Activated T-cell treated with anti-CD3 and anti-CD28 coated beads, Interleukin-2, amount 50 U/mL, for 24 hours (primary cell): Measurements from ENCODE around the gene KCNQ5.

ENCODE experiments used
- DNase-seq: peaks from one replicate; pipeline ENCODE4 v3.0.0-alpha.2; 2020
- H3K27ac Mint-ChIP-seq: 2 replicates; pipeline ENCODE4 v1.8.0; 2020; ENCODE audit warnings: mild to moderate bottlenecking, mixed read lengths
- H3K27me3 Mint-ChIP-seq: 2 replicates; pipeline ENCODE4 v1.8.0; 2020; ENCODE audit warnings: mixed read lengths
- H3K36me3 Mint-ChIP-seq: 2 replicates; pipeline ENCODE4 v1.8.0; 2020; ENCODE audit warnings: low read depth, mixed read lengths
- H3K4me1 Mint-ChIP-seq: 2 replicates; pipeline ENCODE4 v1.8.0; 2020; ENCODE audit warnings: low read depth, mixed read lengths
- H3K4me3 Mint-ChIP-seq: 2 replicates; pipeline ENCODE4 v1.8.0; 2020; ENCODE audit warnings: mild to moderate bottlenecking, moderate library complexity, mixed read lengths
- H3K9me3 Mint-ChIP-seq: 2 replicates; pipeline ENCODE4 v1.8.0; 2020; ENCODE audit warnings: mixed read lengths

Gene KCNQ5

GRCh38 chr6:72943699-72944098 lies 321.8 kb downstream of the KCNQ5 start:
- no peaks in the 10 kb centered on the region for H3K9me3 Mint-ChIP-seq
- no peak overlapping the region for H3K4me3 Mint-ChIP-seq
- no peaks in the 10 kb centered on the region for H3K27me3 Mint-ChIP-seq
- H3K27ac Mint-ChIP-seq = no peak overlapping the region
- DNase-seq = no peak
- no peaks in the 10 kb centered on the region for H3K4me1 Mint-ChIP-seq
- H3K36me3 Mint-ChIP-seq = no peaks in the 10 kb centered on the region

DNA sequence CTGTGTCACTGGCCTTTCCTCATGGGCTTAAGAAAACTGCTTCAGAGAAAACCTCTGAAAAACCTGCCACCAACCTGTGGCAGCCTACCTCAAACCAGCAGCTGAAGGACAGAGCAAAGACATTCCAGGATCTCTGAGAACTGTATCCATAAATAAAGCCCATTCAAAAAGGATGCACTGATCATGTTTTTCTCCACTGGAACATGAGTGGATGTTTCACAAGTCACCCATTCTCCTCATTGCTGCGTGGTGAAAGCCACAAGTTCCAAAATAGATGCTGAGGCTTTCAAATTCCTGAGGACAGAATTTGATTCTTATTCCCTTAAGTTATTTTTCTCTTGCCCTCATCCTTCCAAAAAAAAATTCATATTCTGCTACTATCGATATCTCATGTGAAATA lies 322.8 kb downstream of the KCNQ5 start:
- Mint-ChIP-seq H3K27ac (no peak overlapping the region), H3K27me3 (no peaks in the 10 kb centered on the region), H3K4me1 (no peaks in the 10 kb centered on the region), H3K4me3 (no peak overlapping the region), H3K9me3 (no peaks in the 10 kb centered on the region), H3K36me3 (no peaks in the 10 kb centered on the region)
- DNase-seq = no peak

- H3K36me3 Mint-ChIP-seq = no peaks in the 10 kb centered on the region
- H3K4me3 Mint-ChIP-seq = no peak overlapping the region
- no peak for DNase-seq
- H3K9me3 Mint-ChIP-seq = no peaks in the 10 kb centered on the region
- H3K27ac Mint-ChIP-seq = no peak overlapping the region
- H3K4me1 Mint-ChIP-seq = peaks cover 7% of the 10 kb centered on the region
- H3K27me3 Mint-ChIP-seq = no peaks in the 10 kb centered on the region
Measured at GRCh38 chr6:72946774-72947173, 324.9 kb downstream of the KCNQ5 start.

GRCh38 chr6:72947534-72947933 lies 325.7 kb downstream of the KCNQ5 start:
- Mint-ChIP-seq H3K9me3 (no peaks in the 10 kb centered on the region), H3K4me1 (peaks cover 7% of the 10 kb centered on the region), H3K4me3 (no peak overlapping the region), H3K27me3 (no peaks in the 10 kb centered on the region), H3K27ac (no peak overlapping the region), H3K36me3 (no peaks in the 10 kb centered on the region)
- no peak for DNase-seq

DNA sequence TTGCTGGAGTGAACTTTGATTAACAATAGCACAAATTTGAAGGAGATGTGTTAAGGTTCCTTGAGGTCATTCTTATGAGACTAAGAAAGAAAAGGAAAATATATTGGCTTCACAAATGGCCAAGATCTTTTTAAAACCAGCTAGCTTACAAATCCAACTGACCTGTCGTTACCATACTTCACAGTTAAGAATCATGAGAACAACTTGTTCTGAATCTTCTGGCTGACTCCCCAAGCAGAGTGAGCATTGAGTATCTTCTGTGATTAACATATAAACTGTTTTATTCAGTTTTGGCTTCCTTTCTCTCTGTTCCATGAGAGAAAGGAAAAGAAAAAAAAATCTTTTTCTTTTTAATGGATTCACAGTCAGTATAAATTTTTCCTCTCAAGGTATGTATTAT lies 326.3 kb downstream of the KCNQ5 start:
- H3K36me3 Mint-ChIP-seq = no peaks in the 10 kb centered on the region
- DNase-seq = no peak
- no peaks in the 10 kb centered on the region for H3K27me3 Mint-ChIP-seq
- H3K9me3 Mint-ChIP-seq = no peaks in the 10 kb centered on the region
- no peak overlapping the region for H3K4me3 Mint-ChIP-seq
- peaks cover 7% of the 10 kb centered on the region for H3K4me1 Mint-ChIP-seq
- H3K27ac Mint-ChIP-seq = no peak overlapping the region

DNA sequence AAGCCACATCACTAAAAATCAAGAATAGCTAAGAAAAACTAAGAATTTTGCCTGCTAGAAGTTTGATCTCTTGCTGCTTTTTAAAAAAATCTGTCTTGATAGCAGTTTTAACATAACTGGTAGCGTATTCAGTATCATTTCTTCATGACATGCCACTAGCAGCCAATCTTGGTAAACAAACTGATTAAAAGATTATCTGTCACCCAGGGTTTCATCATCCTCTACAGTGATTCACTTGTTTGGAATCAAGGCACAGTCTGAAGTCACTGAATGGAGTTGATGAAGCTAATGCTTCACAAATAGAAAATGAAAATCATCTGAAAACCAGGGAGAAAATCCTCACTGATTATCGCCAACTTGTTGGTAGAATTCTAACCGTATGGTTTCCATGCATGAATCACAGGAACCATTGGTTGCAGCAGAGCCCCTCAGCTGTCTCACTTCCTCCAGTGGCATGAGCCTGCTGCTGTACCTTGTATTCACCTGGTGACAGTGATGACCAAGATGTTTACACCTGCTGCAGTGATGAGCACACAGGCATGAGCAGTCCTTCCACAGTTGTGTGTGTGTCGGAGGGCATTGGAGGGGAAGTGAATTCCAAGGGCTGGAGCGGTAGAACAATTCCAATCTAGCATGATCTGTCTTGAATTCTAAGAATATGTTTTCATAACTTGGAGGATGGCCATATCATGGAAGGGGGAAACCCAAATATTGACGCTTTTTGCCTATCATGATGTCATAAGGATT lies 328.4 kb downstream of the KCNQ5 start:
- DNase-seq = no peak
- Mint-ChIP-seq H3K27me3 (no peaks in the 10 kb centered on the region), H3K4me1 (peaks cover 15% of the 10 kb centered on the region), H3K36me3 (no peaks in the 10 kb centered on the region), H3K27ac (no peak overlapping the region), H3K9me3 (no peaks in the 10 kb centered on the region), H3K4me3 (no peak overlapping the region)

- Mint-ChIP-seq H3K27me3 (no peaks in the 10 kb centered on the region), H3K36me3 (no peaks in the 10 kb centered on the region), H3K4me1 (peaks cover 15% of the 10 kb centered on the region), H3K27ac (no peak overlapping the region), H3K4me3 (no peak overlapping the region), H3K9me3 (no peaks in the 10 kb centered on the region)
- no peak for DNase-seq
Measured at GRCh38 chr6:72952808-72953630, 331.2 kb downstream of the KCNQ5 start.

DNA sequence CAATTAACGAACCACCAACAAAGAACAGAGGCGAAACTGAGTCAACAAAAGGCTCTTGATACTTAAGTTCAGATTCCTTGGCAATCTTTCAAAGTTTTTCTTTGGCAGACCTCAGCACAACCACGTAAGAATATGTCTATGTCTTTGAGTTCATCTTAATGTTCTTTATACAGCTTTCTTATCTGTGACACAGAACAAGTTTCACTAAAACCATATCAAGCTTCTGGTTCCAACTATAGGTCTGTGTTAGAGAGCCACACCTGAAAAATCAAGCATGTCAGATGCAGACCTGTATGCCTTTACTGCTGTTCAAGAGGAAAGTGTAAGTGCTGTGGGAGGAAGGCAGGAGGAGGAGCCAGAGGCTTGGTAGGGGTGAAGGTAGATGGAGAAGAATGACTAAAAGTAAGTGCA lies 332.1 kb downstream of the KCNQ5 start:
- Mint-ChIP-seq H3K4me1 (peaks cover 15% of the 10 kb centered on the region), H3K9me3 (no peaks in the 10 kb centered on the region), H3K36me3 (no peaks in the 10 kb centered on the region), H3K27ac (no peak overlapping the region), H3K27me3 (no peaks in the 10 kb centered on the region), H3K4me3 (no peak overlapping the region)
- DNase-seq = no peak

GRCh38 chr6:72954716-72955115 lies 332.9 kb downstream of the KCNQ5 start:
- no peaks in the 10 kb centered on the region for H3K36me3 Mint-ChIP-seq
- no peaks in the 10 kb centered on the region for H3K27me3 Mint-ChIP-seq
- H3K9me3 Mint-ChIP-seq = no peaks in the 10 kb centered on the region
- no peak overlapping the region for H3K27ac Mint-ChIP-seq
- H3K4me3 Mint-ChIP-seq = no peak overlapping the region
- no peak for DNase-seq
- H3K4me1 Mint-ChIP-seq = peaks cover 15% of the 10 kb centered on the region

GRCh38 chr6:72955666-72956065 lies 333.8 kb downstream of the KCNQ5 start:
- Mint-ChIP-seq H3K9me3 (no peaks in the 10 kb centered on the region), H3K4me1 (peaks cover 8% of the 10 kb centered on the region), H3K36me3 (no peaks in the 10 kb centered on the region), H3K4me3 (no peak overlapping the region), H3K27ac (no peak overlapping the region), H3K27me3 (no peaks in the 10 kb centered on the region)
- no peak for DNase-seq

- no peak for DNase-seq
- peaks cover 8% of the 10 kb centered on the region for H3K4me1 Mint-ChIP-seq
- no peaks in the 10 kb centered on the region for H3K27me3 Mint-ChIP-seq
- no peak overlapping the region for H3K4me3 Mint-ChIP-seq
- H3K36me3 Mint-ChIP-seq = no peaks in the 10 kb centered on the region
- no peak overlapping the region for H3K27ac Mint-ChIP-seq
- H3K9me3 Mint-ChIP-seq = no peaks in the 10 kb centered on the region
Measured at GRCh38 chr6:72956272-72956671, 334.4 kb downstream of the KCNQ5 start.

DNA sequence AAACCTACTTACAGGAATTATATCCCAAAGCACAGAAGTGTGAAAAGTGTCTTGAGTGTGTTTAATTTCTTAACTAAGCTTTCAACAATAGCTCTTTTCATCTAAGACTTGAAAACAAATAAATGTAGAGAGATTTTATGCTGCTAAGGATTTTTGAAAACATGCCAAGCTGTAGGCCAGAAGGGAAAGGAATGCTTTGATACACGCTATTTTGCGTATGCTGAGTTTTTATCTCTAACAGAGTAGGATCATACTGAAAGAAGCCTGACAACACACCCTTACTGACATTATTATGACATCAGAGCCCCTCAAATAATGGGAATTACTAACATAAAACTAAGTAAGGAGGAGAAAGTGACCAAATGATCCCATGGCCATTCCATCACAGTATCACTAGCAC lies 338.0 kb downstream of the KCNQ5 start:
- no peak for DNase-seq
- Mint-ChIP-seq H3K4me3 (no peak overlapping the region), H3K36me3 (no peaks in the 10 kb centered on the region), H3K9me3 (no peaks in the 10 kb centered on the region), H3K4me1 (no peaks in the 10 kb centered on the region), H3K27me3 (no peaks in the 10 kb centered on the region), H3K27ac (no peak overlapping the region)

DNA sequence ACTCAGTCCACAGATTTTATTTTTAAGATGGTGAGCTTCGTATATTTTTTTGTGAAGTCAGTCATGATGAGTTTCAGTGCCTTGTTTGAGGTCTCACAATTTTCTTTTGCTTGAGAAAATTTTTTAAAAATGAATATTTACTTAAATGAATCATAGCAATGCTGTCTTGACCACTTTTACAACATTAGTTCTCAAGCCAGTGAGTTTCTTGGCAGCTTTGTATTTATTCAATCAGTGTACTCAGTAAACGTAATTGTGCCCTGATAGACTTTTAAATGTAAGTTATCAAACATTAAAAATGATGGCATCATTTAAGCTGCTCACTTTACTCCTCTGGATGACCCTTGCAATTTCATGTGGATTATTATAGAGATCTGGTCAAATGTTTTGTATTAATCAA lies 342.1 kb downstream of the KCNQ5 start:
- Mint-ChIP-seq H3K27ac (no peak overlapping the region), H3K4me3 (no peak overlapping the region), H3K27me3 (no peaks in the 10 kb centered on the region), H3K36me3 (no peaks in the 10 kb centered on the region), H3K9me3 (no peaks in the 10 kb centered on the region), H3K4me1 (no peaks in the 10 kb centered on the region)
- DNase-seq = no peak

DNA sequence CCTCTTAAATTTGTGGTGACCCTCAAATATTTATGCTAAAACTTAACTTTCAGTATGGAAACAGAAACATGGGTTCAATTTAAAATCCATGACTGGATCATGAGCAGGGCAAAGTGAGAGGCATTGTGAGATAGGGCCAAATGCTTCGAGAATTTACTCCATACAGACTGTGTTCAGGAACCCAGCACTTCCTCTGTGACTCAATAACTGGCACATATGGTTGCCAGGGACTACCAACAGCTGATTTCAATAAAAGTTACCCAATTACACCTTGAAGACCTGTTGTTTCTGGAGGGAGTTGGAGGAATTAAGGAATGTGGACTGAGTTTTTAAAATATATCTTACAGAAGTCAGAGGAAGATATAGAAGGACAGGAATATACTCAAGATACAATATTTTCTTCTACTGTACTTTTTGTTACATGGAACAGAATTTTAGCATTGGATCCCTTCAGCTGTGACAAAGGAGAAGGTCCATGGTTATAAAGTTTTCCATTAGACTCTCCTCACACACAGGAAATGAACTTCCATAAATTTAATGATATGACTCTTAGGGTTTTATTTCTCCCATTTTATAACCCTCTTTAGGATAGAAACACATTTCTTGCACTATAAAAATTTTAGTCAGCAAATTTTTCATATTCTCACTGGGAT lies 344.9 kb downstream of the KCNQ5 start:
- Mint-ChIP-seq H3K36me3 (no peaks in the 10 kb centered on the region), H3K27ac (no peak overlapping the region)

GRCh38 chr6:72967329-72967728 lies 345.5 kb downstream of the KCNQ5 start:
- H3K27me3 Mint-ChIP-seq = no peaks in the 10 kb centered on the region
- H3K27ac Mint-ChIP-seq = no peak overlapping the region
- H3K36me3 Mint-ChIP-seq = no peaks in the 10 kb centered on the region
- no peak overlapping the region for H3K4me3 Mint-ChIP-seq
- no peaks in the 10 kb centered on the region for H3K9me3 Mint-ChIP-seq
- no peaks in the 10 kb centered on the region for H3K4me1 Mint-ChIP-seq
- DNase-seq = no peak

More for the DNA sequence above, 344.9 kb downstream of the KCNQ5 start:
- Mint-ChIP-seq H3K27me3 (no peaks in the 10 kb centered on the region), H3K4me3 (no peak overlapping the region), H3K4me1 (no peaks in the 10 kb centered on the region), H3K9me3 (no peaks in the 10 kb centered on the region)
- DNase-seq = no peak
